Activated T-helper 1 cell treated with Interleukin-2 at 50 U/mL for 16 hours (primary cell): ENCODE data around the gene AHNAK2.
"Not testable (repeated sequence)": the region's sequence is repeated elsewhere in the genome, so short reads cannot be mapped to it uniquely, and the experiment has no call there.

Source experiments
- DNase-seq: peaks from one replicate; pipeline ENCODE4 v3.0.0-alpha.2; 2020; ENCODE audit warnings: low read depth

AHNAK2 gene

GRCh38 chr14:104951863-104952657, 26.1 kb downstream of the AHNAK2 start:
- not testable (repeated sequence) for DNase-seq

- DNase-seq: not testable (repeated sequence)
These were observed 27.5 kb downstream of the AHNAK2 start for GRCh38 chr14:104950701-104951100.

DNA sequence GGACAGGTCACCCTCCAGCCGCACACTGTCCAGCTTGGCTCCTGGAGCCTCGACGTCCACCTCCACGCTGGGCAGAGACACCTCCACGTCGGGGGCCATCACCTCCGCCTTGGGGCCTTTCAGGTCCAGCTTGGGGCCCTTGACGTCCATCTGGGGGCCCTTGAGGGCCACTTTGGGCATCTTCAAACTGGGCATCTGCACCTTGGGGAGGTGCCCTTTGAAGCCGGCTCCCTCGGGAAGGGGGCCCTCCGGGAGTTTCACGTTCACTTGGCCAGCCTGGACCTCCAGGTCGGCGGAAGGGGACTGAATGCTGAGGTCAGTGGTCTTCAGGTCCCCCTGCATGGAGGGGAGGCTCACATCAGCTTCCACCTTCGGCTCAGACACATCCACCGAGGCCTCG, 28.2 kb downstream of the AHNAK2 start:
- no peak for DNase-seq

- not testable (repeated sequence) for DNase-seq
These were observed 28.7 kb downstream of the AHNAK2 start for GRCh38 chr14:104949406-104949955.

GRCh38 chr14:104948736-104949031, 29.5 kb downstream of the AHNAK2 start:
- DNase-seq: no peak

GRCh38 chr14:104947881-104948735, 30.1 kb downstream of the AHNAK2 start:
- DNase-seq: not testable (repeated sequence)

DNA sequence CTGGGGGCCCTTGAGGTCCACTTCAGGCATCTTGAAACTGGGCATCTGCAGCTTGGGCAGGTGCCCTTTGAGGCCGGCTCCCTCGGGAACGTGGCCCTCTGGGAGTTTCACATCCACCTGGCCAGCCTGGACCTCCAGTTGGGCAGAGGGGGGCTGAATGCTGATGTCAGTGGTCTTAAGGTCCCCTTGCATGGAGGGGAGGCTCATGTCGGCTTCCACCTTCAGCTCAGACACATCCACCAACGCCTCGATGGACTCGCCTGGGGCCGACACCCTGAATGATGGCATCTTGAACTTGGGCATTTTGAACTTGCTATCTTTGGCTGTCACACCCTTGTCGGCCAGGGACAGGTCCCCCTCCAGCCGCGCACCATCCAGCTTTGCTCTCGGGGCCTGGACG, 31.0 kb downstream of the AHNAK2 start:
- not testable (repeated sequence) for DNase-seq

- not testable (repeated sequence) for DNase-seq
These were observed 31.9 kb downstream of the AHNAK2 start for GRCh38 chr14:104945986-104946965.

- DNase-seq: not testable (repeated sequence)
These were observed 32.9 kb downstream of the AHNAK2 start for GRCh38 chr14:104945266-104945665.

DNA sequence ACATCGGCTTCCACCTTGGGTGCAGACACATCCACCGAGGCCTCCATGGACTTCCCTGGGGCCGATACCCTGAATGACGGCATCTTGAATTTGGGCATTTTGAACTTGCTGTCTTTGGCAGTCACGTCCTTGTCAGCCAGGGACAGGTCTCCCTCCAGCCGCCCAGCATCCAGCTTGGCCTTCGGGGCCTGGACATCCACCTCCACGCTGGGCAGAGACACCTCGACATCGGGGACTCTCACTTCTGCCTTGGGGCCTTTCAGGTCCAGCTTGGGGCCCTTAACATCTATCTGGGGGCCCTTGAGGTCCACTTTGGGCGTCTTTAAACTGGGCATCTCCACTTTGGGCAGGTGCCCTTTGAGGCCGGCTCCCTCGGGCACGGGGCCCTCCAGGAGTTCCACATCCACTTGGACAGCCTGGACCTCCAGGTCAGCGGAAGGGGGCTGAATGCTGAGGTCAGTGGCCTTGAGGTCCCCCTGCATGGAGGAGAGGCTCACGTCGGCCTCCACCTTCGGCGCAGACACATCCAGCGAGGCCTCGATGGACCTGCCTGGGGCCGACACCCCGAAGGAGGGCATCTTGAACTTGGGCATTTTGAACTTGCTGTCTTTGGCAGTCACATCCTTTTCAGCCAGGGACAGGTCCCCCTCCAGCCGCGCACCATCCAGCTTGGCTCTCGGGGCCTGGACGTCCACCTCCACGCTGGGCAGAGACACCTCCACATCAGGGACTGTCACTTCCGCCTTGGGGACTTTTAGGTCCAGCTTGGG, 33.6 kb downstream of the AHNAK2 start:
- DNase-seq: not testable (repeated sequence)

DNA sequence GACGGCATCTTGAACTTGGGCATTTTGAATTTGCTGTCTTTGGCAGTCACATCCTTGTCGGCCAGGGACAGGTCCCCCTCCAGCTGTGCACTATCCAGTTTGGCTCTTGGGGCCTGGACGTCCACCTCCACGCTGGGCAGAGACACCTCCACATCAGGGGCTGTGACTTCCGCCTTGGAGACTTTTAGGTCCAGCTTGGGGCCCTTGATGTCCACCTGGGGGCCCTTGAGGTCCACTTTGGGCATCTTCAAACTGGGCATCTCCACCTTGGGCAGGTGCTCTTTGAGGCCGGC, 34.2 kb downstream of the AHNAK2 start:
- not testable (repeated sequence) for DNase-seq

- DNase-seq: not testable (repeated sequence)
These were observed 34.8 kb downstream of the AHNAK2 start for GRCh38 chr14:104943216-104944015.

- DNase-seq: no peak
These were observed 35.6 kb downstream of the AHNAK2 start for GRCh38 chr14:104942586-104942985.

DNA sequence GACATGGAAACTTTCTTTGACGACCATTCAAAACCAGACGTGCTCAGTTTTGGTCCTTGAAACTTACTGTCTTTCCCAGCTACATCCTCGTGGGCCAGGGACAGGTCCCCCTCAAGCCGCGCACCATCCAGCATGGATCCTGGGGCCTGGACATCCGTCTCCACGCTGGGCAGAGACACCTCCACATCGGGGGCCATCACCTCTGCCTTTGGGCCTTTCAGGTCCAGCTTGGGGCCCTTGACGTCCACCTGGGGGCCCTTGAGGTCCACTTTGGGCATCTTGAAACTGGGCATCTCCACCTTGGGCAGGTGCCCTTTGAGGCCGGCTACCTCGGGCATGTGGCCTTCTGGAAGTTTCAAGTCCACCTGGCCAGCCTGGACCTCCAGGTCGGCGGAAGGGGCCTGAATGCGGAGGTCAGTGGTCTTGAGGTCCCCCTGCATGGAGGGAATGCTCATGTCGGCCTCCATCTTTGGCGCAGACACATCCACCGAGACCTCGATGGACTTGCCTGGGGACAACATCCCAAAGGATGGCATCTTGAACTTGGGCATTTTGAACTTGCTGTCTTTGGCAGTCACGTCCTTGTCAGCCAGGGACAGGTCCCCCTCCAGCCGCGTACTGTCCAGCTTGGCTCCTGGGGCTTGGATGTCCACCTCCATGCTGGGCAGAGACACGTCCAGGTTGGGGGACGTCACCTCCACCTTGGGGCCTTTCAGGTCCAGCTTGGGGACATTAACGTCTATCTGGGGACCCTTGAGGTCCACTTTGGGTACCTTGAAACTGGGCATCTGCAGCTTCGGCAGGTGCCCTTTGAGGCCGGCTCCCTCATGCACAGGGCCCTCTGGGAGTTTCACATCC, 36.4 kb downstream of the AHNAK2 start:
- no peak for DNase-seq

DNA sequence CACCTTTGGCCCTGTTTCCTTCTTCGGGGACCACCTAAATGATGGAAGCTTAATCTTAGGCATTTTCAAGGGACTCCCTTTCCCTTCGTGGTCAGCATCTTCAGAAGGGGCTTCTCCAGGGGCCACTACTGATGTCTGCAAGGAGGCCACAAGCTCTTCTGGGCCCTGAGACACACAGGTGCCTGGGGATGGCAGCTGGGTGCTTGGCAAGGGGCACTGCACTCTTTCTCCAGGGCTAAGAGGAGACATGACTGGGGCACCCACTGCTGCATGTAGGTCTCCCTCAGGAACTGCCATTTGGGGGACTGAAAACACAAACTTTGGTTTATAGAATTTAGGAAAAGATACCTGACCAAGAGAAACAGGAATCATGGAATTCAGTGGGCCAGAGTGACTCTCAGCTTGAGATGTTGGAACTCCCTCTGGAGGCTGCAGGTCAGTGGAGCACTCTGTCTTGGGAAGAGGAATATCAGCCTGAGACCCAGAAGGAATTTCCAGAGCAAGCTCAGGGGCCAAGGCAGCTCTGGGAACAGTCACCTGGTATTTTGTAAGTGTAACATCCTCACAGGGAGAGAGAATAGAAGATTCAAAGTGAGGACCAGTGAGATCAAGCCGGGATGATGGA, 37.5 kb downstream of the AHNAK2 start:
- no peak for DNase-seq

- no peak for DNase-seq
These were observed 38.3 kb downstream of the AHNAK2 start for GRCh38 chr14:104939666-104940410.

- no peak for DNase-seq
These were observed 39.2 kb downstream of the AHNAK2 start for GRCh38 chr14:104938960-104939359.

DNA sequence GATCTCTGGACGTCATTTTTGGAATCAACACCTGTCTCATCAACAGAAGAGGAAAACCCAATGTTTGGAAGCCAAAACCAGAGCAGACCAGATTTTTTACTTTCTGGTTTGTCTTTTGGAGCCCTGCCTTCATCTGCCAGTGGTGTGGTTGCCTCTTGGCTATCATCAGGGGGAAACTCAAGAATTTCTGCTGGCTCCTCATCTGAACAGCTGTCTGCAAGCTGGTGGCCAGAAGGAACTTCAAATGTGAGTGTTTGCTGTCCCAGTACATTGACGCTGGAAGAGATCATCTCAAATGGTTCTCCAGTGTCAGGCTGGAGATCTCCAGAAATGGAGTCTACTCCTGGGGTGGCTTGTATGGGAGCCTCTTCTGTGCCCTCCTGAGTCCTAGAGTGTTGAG, 39.7 kb downstream of the AHNAK2 start:
- DNase-seq: no peak
